Measurements from ENCODE around the gene G0S2.

DNA sequence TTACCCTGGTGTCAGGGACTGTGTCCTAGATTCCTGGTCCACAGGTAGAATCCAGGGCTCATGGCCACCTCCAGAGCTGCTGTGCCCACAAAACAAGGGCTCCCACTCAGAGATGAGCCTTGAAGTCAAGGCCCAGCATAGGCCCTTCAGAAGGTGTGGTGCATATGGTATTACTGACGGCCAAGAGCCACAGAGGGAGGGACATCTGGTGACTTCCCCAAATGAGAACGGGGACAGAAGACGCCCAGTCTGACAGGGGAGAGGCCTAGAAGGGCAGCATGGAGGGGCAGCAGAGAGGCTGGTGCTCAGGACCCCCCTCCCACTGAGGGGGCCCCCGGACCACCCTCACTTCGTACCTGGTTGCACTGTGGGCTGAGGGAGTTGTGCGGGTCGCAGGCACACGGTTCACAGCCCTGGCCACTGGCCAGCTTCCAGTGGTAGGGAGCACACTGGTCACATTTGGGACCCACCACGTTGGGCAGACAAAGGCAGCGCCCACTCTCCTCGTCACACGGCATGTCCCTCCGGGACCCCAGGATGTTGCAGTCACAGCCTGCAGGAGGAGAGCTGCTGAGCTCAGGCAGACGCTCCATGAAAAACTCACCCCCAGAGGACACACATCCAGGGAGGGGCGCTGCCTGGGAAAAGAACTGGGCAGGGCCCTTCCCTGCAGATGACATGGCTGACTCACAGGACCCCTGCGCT is 48.0 kb upstream of the G0S2 start:
- TF ChIP-seq, protein P1, sequence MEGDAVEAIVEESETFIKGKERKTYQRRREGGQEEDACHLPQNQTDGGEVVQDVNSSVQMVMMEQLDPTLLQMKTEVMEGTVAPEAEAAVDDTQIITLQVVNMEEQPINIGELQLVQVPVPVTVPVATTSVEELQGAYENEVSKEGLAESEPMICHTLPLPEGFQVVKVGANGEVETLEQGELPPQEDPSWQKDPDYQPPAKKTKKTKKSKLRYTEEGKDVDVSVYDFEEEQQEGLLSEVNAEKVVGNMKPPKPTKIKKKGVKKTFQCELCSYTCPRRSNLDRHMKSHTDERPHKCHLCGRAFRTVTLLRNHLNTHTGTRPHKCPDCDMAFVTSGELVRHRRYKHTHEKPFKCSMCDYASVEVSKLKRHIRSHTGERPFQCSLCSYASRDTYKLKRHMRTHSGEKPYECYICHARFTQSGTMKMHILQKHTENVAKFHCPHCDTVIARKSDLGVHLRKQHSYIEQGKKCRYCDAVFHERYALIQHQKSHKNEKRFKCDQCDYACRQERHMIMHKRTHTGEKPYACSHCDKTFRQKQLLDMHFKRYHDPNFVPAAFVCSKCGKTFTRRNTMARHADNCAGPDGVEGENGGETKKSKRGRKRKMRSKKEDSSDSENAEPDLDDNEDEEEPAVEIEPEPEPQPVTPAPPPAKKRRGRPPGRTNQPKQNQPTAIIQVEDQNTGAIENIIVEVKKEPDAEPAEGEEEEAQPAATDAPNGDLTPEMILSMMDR (IDR thresholded peaks at IDR 0.05): no peak
- TF ChIP-seq ZFX (IDR thresholded peaks at IDR 0.05; ENCODE audit: borderline replicate concordance): no peak
